Tibial nerve (tissue), 4 donors: ENCODE data around the gene FZD2. TPM values are rescaled to one million over a fixed set of nuclear protein-coding genes. Genes with fewer than 3 reads are reported as not detected.

Experiments used
- DNase-seq, 2 donors: peaks; one replicate each; pipeline ENCODE4 v3.0.0-alpha.2; 2019; ENCODE audit warnings: low spot score in 2 of 2
- H3K27ac ChIP-seq, 4 donors: fragments of 200-600 bp; sonication (generic) in 3 of 4; one replicate each; pipeline ENCODE4 v1.5.1; 2017 to 2019; ENCODE audit warnings: mild to moderate bottlenecking in 1 of 4
- H3K27me3 ChIP-seq, 2 donors: fragments of 200-600 bp; sonication (generic) in 1 of 2; one replicate each; pipeline versions ENCODE4 v1.5.1 to v1.6.0; 2017 to 2019
- H3K36me3 ChIP-seq, 3 donors: fragments of 200-600 bp; sonication (generic); one replicate each; pipeline ENCODE4 v1.5.1; 2018 to 2019
- H3K4me1 ChIP-seq, 4 donors: fragments of 200-600 bp; sonication (generic) in 3 of 4; one replicate each; pipeline ENCODE4 v1.5.1; 2017 to 2019
- H3K4me3 ChIP-seq, 4 donors: fragments of 200-600 bp; sonication (generic) in 3 of 4; one replicate each; pipeline ENCODE4 v1.5.1; 2017 to 2019; ENCODE audit warnings: mild to moderate bottlenecking in 1 of 4, moderate library complexity in 1 of 4
- H3K9me3 ChIP-seq, 4 donors: fragments of 200-600 bp; sonication (generic) in 3 of 4; one replicate each; pipeline ENCODE4 v1.5.1; 2017 to 2019
- CTCF ChIP-seq, 5 experiments: fragments of 200-600 bp in 3 of 5; fragments of 450-650 bp in 2 of 5; sonication (generic) in 3 of 5; IDR thresholded peaks; one replicate each; pipeline ENCODE4 v1.5.1; 2016 to 2019; ENCODE audit warnings: antibody characterized with exemption in 5 of 5, mild to moderate bottlenecking in 3 of 5, moderate library complexity in 2 of 5
- EP300 ChIP-seq, 2 donors: sonication (generic); formaldehyde crosslinking; IDR thresholded peaks; one replicate each; pipeline ENCODE4 v1.6.1; 2017; ENCODE audit warnings: antibody characterized with exemption in 2 of 2, mild to moderate bottlenecking in 1 of 2
- POLR2A ChIP-seq, 2 donors: fragments of 450-650 bp; IDR thresholded peaks; one replicate each; pipeline ENCODE4 v1.6.1; 2017; ENCODE audit warnings: antibody characterized with exemption in 2 of 2, mild to moderate bottlenecking in 2 of 2, moderate library complexity in 2 of 2
- WGBS, 2 donors: methylation state at CpG; one replicate each; pipeline ENCODE4 v1.1.5; 2018; 5-methylcytosine and 5-hydroxymethylcytosine counted together
- total RNA-seq, 4 donors: library from RNA; depleted of rRNA; stranded (reverse); fragments of >200 nt; gene quantifications; one replicate each; pipeline ENCODE4 v1.1.0, GENCODE V29; 2016

FZD2 gene
- total RNA-seq, 4 donors from 2014 or later = 6.3 to 27.8 (median 16.2) TPM

GRCh38 chr17:44557651-44558285 lies 484 bp downstream of the FZD2 start:
- Histone ChIP-seq H3K4me1 (peaks cover 0 to 43% (median 0%) of the 10 kb centered on the region in 4 donors), H3K36me3 (no peaks in the 10 kb centered on the region), H3K4me3 (peak overlapping the region; percentile 52 to 66 (median 60)), H3K9me3 (no peaks in the 10 kb centered on the region), H3K27me3 (peaks cover 0 to 10% of the 10 kb centered on the region in 2 donors), H3K27ac (peak overlapping the region; percentile 73 to 94 (median 86))
- WGBS, 2 donors = 1 to 2% methylated on average over 37 to 59 of the region's 69 CpGs
- DNase-seq = no peak
- TF ChIP-seq POLR2A (IDR thresholded peaks at IDR 0.05) = no peak
- no peak for TF ChIP-seq EP300 (IDR thresholded peaks at IDR 0.05)
- no peak for TF ChIP-seq CTCF (IDR thresholded peaks at IDR 0.05)

DNA sequence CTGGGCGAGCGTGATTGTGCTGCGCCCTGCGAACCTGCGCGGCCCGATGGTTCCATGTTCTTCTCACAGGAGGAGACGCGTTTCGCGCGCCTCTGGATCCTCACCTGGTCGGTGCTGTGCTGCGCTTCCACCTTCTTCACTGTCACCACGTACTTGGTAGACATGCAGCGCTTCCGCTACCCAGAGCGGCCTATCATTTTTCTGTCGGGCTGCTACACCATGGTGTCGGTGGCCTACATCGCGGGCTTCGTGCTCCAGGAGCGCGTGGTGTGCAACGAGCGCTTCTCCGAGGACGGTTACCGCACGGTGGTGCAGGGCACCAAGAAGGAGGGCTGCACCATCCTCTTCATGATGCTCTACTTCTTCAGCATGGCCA lies 1.0 kb downstream of the FZD2 start:
- 34 to 40% methylated on average over 12 to 31 of the region's 31 CpGs for WGBS, 2 donors

GRCh38 chr17:44558710-44559633 lies 1.7 kb downstream of the FZD2 start:
- DNase-seq = no peak
- Histone ChIP-seq H3K27me3 (peaks cover 0 to 10% of the 10 kb centered on the region in 2 donors), H3K9me3 (no peaks in the 10 kb centered on the region), H3K27ac (peak overlapping the region; percentile 13 to 94 (median 52)), H3K4me3 (peak overlapping the region; percentile 52 to 66 (median 60)), H3K36me3 (no peaks in the 10 kb centered on the region), H3K4me1 (peaks cover 0 to 43% (median 0%) of the 10 kb centered on the region in 4 donors)
- WGBS, 2 donors = 40% methylated on average over 59 to 73 of the region's 74 CpGs
- TF ChIP-seq EP300 (IDR thresholded peaks at IDR 0.05) (no peak), CTCF (IDR thresholded peaks at IDR 0.05) (no peak), POLR2A (IDR thresholded peaks at IDR 0.05) (no peak)

More for the DNA sequence above, 1.0 kb downstream of the FZD2 start:
- Histone ChIP-seq H3K9me3 (no peaks in the 10 kb centered on the region), H3K36me3 (no peaks in the 10 kb centered on the region), H3K27ac (peak overlapping the region in 2 of 4 donors; percentile 78 to 94), H3K4me3 (peak overlapping the region; percentile 52 to 66 (median 60)), H3K4me1 (peaks cover 0 to 43% (median 0%) of the 10 kb centered on the region in 4 donors), H3K27me3 (peaks cover 0 to 10% of the 10 kb centered on the region in 2 donors)
- no peak for DNase-seq
- TF ChIP-seq POLR2A (IDR thresholded peaks at IDR 0.05) (no peak), CTCF (IDR thresholded peaks at IDR 0.05) (no peak), EP300 (IDR thresholded peaks at IDR 0.05) (no peak)

DNA sequence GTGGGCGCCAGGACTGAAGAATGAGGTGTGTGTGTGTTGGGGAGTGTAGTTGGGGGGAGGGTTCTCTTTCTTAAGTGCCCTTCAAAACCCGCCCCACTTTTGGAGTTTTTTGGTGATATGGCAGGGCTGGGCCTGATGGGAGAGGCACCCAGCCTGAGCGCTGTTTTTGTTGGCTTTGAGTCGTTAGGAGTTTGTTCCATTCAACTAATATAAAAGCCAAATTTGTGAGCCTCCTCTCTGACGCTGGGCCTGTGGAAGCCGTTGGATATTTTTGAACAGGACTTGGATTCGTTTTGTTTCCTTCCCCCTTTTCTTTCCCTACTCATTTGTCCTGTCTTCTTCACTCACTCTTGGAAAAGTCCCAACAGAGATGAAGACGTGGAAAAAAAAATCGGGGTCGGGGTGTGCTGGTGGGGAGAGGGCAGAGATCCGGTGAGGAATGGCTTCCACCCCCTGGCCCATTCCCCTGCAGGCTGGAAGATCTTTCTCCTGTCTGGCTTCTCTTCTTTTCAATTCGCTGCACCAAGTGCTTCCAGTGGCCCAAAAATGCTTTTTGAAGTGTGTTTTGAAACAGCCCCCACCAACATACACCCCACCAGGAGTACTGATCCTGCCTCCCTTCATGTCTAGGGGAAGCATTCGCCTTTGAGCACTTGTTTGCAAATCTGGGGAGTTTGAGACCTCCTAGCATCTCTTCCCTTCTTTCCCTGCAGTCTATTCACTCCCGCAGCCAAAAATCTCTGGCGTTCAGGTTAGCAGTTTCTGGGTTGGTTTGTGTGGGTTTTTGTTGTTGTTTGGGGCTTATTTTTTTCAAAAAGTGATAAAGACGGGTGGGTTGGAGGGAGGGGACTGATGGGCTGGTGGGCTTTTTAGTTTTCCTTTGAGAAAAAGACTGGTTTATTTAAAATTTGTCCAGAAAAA lies 2.6 kb downstream of the FZD2 start:
- no peaks in the 10 kb centered on the region for H3K9me3 ChIP-seq
- H3K4me1 ChIP-seq = peaks cover 0 to 43% (median 0%) of the 10 kb centered on the region in 4 donors
- no peak for DNase-seq
- no peaks in the 10 kb centered on the region for H3K36me3 ChIP-seq
- H3K27ac ChIP-seq = peak overlapping the region in 2 of 4 donors; percentile 78 to 94
- WGBS, 2 donors = 30 to 37% methylated on average over 16 of the region's 16 CpGs
- H3K4me3 ChIP-seq = peak overlapping the region in 3 of 4 donors; percentile 56 to 66 (median 65)
- TF ChIP-seq EP300 (IDR thresholded peaks at IDR 0.05) (no peak), POLR2A (IDR thresholded peaks at IDR 0.05) (no peak), CTCF (IDR thresholded peaks at IDR 0.05) (no peak)
- peaks cover 0 to 10% of the 10 kb centered on the region in 2 donors for H3K27me3 ChIP-seq
